Amniotic stem cell (primary cell): ENCODE results near the gene C12orf75.
"Not testable (repeated sequence)": the region's sequence is repeated elsewhere in the genome, so short reads cannot be mapped to it uniquely, and the experiment has no call there.

Experiments
- DNase-seq: peaks from one replicate; lab custom pipeline; 2025; lab: John Stamatoyannopoulos, UW

Gene C12orf75

DNA sequence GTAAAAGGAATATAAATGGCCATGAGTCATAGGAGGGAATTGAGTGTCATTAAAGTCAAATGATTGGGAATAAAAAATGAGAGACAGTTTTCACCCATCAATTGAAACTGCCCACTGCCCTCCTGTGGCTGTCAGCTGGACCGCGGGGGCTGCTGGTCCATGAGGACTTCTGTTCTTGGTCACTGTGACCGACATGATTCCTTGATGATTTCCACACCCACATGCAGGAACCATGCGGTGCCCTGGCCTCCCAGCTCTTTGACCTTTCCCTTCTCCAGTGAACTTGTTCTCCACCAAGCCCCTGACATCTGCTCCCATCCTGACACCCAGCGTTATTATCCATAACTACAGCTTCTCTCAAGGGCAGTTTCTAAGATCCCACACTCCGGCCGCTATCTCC is 48.4 kb downstream of the C12orf75 start:
- DNase-seq: no peak

- peak; percentile 59 for DNase-seq
Measured at GRCh38 chr12:105382771-105383622, 52.5 kb downstream of the C12orf75 start.

DNA sequence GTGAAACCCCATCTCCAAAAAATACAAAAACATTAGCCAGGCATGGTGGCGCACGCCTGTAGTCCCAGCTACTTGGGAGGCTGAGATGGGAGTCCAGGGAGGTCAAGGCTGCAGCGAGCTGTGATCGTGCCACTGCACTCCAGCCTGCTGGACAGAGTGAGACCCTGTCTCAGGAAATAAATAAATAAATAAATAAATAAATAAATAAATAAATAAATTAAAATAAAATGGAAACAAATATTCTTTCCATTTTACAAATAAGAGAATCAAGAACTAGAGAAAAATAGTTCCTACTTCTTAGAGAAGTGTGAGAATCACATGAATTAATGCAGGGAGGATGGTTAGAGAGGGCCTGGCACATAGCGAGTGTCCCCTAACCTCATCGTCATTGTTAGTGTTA is 53.7 kb downstream of the C12orf75 start:
- no peak for DNase-seq

DNA sequence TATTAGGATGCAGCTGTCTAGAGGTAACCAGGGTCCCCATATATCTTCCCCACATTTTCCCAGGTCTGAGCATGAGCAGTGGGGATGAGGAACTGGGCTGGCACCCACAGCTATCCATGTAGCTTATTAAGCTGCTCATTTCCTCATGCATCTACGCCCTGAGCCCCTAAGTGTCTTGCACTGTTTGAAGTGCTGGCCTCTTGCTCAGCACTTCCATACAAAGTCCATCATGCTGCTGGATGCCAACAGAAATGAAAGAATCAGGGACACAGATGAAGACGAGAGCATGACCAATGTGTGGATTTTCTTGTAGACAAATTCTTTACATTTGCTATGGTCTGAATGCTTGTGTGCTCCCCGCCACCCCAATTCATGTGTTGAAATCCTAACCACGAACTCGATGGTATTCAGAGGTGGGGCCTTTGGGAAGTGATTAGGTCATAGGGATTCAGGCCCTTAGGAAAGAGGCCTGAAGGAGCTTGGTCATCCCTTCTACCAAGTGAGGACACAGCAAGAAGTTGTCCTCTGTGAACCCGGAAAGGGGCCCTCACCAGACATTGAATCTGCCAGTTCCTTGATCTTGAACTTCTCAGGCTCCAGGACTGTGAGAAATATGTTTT is 54.5 kb downstream of the C12orf75 start:
- no peak for DNase-seq

GRCh38 chr12:105386431-105386830 is 55.9 kb downstream of the C12orf75 start:
- DNase-seq: no peak

- DNase-seq: no peak
Measured at GRCh38 chr12:105391231-105391630, 60.7 kb downstream of the C12orf75 start.

GRCh38 chr12:105393587-105393986 is 63.1 kb downstream of the C12orf75 start:
- no peak for DNase-seq

DNA sequence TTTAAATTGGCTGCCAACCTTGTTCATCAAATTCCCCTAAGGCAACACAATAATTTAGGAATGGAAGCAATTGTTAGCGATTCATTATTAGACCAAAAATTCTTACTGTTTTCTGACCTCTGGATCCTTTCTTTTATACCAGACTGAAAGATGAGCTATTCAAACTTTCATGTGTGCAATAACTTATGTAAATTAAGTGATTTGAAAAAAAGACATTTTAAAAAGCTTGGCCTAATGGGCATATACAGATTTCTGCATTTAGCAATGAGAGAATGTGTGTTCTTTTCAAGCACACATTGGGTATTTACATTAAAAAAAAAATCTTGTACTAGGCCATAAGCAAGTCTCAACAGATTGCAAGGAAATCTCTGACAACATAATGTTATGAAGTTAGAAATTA is 65.5 kb downstream of the C12orf75 start:
- DNase-seq: no peak

- DNase-seq: no peak
Measured at GRCh38 chr12:105396983-105397382, 66.5 kb downstream of the C12orf75 start.

- DNase-seq: no peak
Measured at GRCh38 chr12:105398930-105399329, 68.4 kb downstream of the C12orf75 start.

DNA sequence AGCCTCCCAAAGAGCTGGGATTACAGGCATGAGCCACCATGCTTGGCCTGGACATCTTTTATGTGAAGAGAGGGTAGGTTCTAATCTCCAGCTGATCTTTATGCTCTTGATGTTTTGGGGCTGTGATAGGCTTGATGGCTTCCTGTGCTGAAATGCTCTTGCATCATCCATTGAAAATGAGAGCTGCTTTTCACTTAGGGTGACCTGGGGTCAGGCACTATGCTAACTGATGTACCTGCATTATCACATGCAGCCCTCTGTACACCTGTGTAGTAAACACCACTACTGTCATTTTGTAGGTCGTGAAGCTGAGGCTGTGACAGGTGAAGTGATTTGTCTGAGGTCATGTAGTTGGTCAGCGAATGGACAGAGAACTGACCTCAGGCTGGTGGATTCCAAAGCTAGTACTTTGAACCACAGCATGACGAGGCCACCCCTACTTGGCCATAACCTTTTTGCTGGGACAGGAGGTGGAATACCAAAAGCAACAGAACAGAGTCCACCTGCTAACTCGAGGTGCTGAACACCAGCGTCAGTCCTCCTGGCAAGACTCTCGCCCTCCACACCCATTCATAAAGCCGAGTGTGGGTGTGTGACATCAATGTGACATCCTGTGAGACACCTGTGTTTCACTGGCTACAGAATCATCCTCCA is 69.1 kb downstream of the C12orf75 start:
- DNase-seq: no peak

- no peak for DNase-seq
Measured at GRCh38 chr12:105400227-105400626, 69.7 kb downstream of the C12orf75 start.

- DNase-seq: no peak
Measured at GRCh38 chr12:105401198-105401597, 70.7 kb downstream of the C12orf75 start.

DNA sequence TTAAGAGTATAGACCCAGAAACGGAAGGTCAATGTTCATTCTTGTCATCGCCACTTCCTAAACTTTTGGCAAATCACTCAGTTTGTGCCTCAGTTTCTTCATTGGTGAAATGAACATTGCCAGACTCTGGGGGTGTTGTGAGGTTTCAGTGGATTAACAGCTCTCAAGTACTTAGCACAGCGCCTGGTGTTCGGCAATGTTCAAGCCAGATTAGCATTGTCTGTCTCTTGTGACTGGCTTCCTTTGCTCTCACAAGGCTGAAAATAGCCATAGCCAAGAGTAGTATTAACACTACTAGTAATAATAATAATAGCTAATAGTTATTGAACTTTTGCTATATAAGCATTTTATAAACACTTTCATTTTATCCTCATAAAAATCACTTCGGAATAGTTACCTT is 71.9 kb downstream of the C12orf75 start:
- DNase-seq: no peak

DNA sequence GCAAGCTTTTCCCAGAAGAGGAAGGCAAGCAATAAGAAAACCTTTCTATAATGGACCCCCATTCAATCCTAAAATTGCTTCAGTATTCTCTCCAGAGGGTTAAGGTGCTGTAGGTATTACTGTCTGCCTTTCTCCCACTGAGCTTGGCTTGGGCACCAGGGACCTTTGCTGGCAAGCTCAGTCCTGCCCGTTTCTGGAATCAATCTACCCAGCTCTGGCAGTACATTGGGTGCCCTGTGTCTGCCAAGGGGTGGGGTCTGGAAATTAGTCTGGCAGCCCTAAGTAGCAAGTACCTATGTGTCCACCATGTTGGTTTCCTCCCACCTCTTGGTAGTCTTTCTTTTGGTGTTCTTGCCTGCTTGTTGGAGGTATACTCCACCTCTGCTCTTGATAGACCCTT is 72.6 kb downstream of the C12orf75 start:
- DNase-seq: no peak

GRCh38 chr12:105404134-105404533 is 73.6 kb downstream of the C12orf75 start:
- not testable (repeated sequence) for DNase-seq

DNA sequence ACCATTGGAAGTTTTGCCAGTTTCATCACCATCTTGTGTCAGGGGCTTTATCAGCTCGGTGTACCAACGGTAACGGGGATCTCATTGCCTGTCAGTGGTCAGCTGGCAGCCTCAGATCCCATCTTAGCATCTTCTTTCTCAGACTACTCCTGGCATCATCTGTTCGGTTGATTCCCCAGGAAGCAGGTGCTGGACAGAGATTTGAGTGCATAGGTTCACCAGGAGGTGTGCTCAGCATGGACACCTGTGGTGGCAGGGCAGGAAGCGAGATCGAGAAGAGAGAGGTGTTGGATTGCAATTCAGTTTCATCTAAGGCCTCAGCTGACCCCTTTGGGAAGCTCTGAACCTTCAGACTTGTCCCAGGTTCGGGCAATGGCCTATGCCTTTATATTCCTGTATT is 76.0 kb downstream of the C12orf75 start:
- no peak for DNase-seq

DNA sequence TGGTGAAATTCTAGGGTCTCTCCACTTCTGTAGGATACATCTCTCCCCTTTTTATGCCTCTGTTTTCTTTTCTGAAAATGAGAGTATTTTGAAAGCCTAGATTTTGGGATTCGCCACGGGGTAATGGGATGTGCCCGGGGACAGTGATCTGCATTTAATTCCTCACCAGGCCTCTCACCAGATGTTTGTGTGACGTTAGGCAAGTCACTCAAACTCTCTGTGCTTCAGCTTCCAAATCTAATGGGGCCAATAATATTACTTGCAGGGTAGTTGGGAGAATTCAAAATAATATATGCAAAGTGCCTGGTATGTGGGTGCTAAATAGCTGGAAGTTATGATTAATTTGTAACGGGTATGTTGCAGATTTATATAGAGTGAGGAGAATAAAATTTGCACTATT is 78.8 kb downstream of the C12orf75 start:
- DNase-seq: no peak

- no peak for DNase-seq
Measured at GRCh38 chr12:105409801-105410471, 79.4 kb downstream of the C12orf75 start.

DNA sequence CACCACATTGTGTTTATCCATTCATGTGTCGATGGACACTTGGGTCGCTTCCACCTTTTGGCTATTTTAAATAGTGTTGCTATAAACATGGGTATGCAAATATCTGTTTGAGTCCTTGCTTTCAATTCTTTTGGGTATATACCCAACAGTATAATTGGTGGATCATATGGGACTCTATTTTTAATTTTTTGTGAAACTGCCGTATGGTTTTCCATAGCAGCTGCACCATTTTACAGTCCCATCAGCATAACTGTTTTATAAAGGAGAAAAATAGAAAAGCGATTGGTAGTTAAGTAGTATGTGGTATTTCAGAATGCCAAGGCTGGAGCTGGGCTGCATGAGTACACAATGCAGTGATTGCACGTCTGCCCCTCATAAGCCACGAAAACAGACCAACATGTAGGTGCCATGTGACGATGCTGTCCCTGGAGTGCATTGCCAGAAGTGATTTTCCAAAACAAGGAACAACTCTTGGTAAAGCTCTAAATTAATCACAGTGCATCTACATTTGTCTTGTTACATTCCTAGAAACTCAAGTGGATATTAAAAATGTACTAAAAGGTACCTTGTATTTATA is 83.5 kb downstream of the C12orf75 start:
- DNase-seq: no peak

DNA sequence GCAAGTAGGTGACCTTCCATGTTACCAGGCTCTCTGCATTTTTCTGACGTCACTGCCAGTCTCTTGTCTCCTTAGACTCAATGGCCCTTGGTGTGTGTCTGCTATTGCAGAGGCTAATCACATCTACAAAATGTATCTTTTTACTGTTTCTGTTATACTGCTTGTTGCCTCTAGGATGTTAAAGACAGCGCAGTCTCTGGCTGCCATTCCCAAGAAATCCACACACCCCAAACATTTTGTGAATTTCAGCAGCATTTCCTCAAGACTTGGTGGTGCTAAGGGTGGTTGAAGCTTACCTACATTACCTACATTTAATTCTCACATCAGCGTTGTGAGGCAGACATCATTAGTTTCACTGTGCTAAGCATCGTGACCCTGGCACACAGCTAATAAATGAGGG is 87.2 kb downstream of the C12orf75 start:
- no peak for DNase-seq

DNA sequence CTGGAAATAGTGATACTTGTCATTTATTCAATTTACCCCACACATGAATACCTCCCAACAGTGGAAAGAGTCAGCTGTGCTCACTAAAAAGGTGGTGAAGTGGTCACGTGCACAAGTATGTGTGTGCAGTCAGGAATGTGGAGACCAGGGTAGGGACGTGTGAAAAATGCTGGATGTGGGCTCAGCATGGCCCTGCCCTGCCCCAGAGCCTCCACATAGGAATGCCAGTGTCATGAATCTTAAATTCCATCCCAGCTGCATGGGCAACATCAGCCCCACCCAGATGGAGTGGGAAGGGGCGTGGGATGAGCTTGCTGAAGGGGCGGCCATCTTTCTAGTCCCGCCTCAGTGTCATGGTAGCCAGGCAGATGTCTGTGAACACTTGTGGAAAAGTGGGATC is 87.7 kb downstream of the C12orf75 start:
- DNase-seq: peak; percentile 63
